Neutrophil (primary cell): ENCODE measurements around the gene TMEM45B.
"Not testable (repeated sequence)": the region's sequence is repeated elsewhere in the genome, so short reads cannot be mapped to it uniquely, and the experiment has no call there.

Experiments used
- H3K27ac ChIP-seq: fragments of 200-600 bp; sonication (generic); 2 replicates; pipeline ENCODE4 v1.5.1; 2016; ENCODE audit warnings: mild to moderate bottlenecking, moderate library complexity
- H3K27me3 ChIP-seq: fragments of 200-600 bp; sonication (generic); 2 replicates; pipeline ENCODE4 v1.6.0; 2016; ENCODE audit warnings: mild to moderate bottlenecking
- H3K36me3 ChIP-seq: fragments of 200-600 bp; sonication (generic); 2 replicates; pipeline ENCODE4 v1.5.1; 2017
- H3K4me1 ChIP-seq, 2 experiments: fragments of 200-600 bp in 1 of 2; sonication (generic) in 1 of 2; 1 replicate in 1 of 2; 2 replicates in 1 of 2; pipeline versions ENCODE4 v1.5.1 to v1.6.1; 2013 to 2016; ENCODE audit warnings: low read depth in 1 of 2, low read length in 1 of 2, mild to moderate bottlenecking in 1 of 2, moderate library complexity in 1 of 2; ENCODE audit not compliant: control insufficient read depth in 1 of 2, insufficient read depth in 1 of 2
- H3K4me3 ChIP-seq, 2 experiments: fragments of 200-600 bp in 1 of 2; sonication (generic) in 1 of 2; 1 replicate in 1 of 2; 2 replicates in 1 of 2; pipeline ENCODE4 v1.5.1; 2013 to 2016; ENCODE audit warnings: low read depth in 1 of 2, low read length in 1 of 2, mild to moderate bottlenecking in 1 of 2, moderate library complexity in 1 of 2
- H3K9me3 ChIP-seq: fragments of 200-600 bp; sonication (generic); 2 replicates; pipeline ENCODE4 v1.5.1; 2016
- CTCF ChIP-seq: fragments of 200-600 bp; sonication (generic); IDR thresholded peaks from 2 replicates; pipeline ENCODE4 v1.5.1; 2016; ENCODE audit warnings: antibody characterized with exemption

The TMEM45B gene

DNA sequence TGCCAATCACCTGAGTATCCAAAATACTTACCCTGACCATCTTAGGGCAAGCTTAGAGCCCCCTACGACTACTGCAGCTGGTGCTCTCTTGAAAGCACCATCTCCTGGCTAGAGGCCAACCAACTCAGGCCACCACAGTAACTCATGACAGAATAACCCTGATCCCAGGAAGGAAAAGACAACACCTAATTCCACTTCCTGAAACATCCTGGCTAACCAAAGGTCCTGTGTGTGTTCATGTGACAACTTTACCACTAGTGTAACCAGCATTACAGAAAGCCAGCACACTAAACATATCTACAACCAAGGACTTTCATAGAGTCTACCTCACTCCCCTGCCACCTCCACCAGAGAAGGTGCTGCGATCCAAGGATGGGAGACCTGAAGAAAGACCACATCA is 17.4 kb upstream of the TMEM45B start:
- Histone ChIP-seq H3K9me3 (no peaks in the 10 kb centered on the region), H3K4me3 (no peak overlapping the region), H3K27me3 (peaks cover 12% of the 10 kb centered on the region), H3K4me1 (no peaks in the 10 kb centered on the region), H3K27ac (no peak overlapping the region), H3K36me3 (no peaks in the 10 kb centered on the region)
- no peak for TF ChIP-seq CTCF

DNA sequence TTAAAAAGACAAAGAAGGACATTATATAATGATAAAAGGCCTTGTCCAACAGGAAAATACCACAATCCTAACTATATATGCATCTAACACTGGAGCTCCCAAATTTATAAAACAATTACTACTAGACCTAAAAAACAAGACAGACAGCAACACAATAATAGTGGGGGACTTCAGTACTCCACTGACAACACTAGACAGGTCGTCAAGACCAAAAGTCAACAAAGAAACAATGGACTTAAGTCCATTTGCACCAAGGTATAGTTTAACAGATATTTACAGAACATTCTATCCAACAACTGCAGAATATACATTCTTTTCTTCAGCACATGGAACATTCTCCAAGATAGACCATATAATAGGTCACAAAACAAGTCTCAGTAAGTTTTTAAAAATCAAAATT is 15.5 kb upstream of the TMEM45B start:
- not testable (repeated sequence) for H3K27ac ChIP-seq, H3K9me3 ChIP-seq, H3K4me3 ChIP-seq

GRCh38 chr11:129800655-129801054 is 15.0 kb upstream of the TMEM45B start:
- no peaks in the 10 kb centered on the region for H3K9me3 ChIP-seq
- H3K4me1 ChIP-seq: no peaks in the 10 kb centered on the region
- H3K4me3 ChIP-seq: no peak overlapping the region
- no peaks in the 10 kb centered on the region for H3K36me3 ChIP-seq
- TF ChIP-seq CTCF: no peak
- H3K27ac ChIP-seq: no peak overlapping the region
- peaks cover 23% of the 10 kb centered on the region for H3K27me3 ChIP-seq

More for the DNA sequence above, 15.5 kb upstream of the TMEM45B start:
- peaks cover 20% of the 10 kb centered on the region for H3K27me3 ChIP-seq
- H3K4me1 ChIP-seq, H3K36me3 ChIP-seq: not testable (repeated sequence)

- Histone ChIP-seq H3K27ac (no peak overlapping the region), H3K4me3 (no peak overlapping the region), H3K36me3 (no peaks in the 10 kb centered on the region), H3K4me1 (no peaks in the 10 kb centered on the region), H3K27me3 (peaks cover 28% of the 10 kb centered on the region), H3K9me3 (no peaks in the 10 kb centered on the region)
- TF ChIP-seq CTCF: no peak
Measured at GRCh38 chr11:129803533-129803932, 12.1 kb upstream of the TMEM45B start.

DNA sequence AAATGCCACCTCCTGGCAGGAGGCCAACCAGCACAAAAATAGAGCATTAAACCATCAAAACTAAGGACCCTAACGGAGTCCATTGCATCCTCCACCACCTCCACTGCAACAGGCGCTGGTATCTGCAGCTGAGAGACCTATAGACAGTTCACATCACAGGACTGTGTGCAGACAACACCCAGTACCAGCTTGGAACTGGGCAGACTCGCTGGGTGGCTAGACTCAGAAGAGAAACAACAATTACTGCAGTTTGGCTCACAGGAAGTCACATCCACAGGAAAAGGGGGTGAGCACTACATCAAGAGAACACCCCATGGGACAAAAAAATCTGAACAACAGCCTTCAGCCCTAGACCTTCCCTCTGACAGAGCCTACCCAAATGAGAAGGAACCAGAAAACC is 11.6 kb upstream of the TMEM45B start:
- H3K27me3 ChIP-seq: peaks cover 33% of the 10 kb centered on the region
- no peak overlapping the region for H3K27ac ChIP-seq

DNA sequence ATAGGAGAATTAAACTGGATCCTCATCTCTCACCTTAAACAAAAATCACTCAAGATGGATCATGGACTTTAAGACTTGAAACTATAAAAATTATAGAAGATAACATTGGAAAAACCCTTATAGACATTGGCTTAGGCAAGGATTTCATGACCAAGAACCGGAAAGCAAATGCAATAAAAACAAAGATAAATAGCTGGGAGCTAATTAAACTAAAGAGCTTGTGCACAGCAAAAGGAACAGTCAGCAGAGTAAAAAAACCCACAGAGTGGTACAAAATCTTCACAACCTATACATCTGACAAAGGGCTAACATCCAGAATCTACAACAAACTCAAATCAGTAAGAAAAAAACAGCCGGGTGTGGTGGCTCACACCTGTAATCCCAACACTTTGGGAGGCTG is 7.4 kb upstream of the TMEM45B start:
- H3K36me3 ChIP-seq, H3K4me1 ChIP-seq, H3K4me3 ChIP-seq, H3K9me3 ChIP-seq, H3K27ac ChIP-seq: not testable (repeated sequence)
- H3K27me3 ChIP-seq: peaks cover 53% of the 10 kb centered on the region

More for the DNA sequence above, 11.6 kb upstream of the TMEM45B start:
- H3K36me3 ChIP-seq: no peaks in the 10 kb centered on the region
- TF ChIP-seq CTCF: no peak
- H3K9me3 ChIP-seq: no peaks in the 10 kb centered on the region
- H3K4me1 ChIP-seq: no peaks in the 10 kb centered on the region
- no peak overlapping the region for H3K4me3 ChIP-seq

- TF ChIP-seq CTCF: no peak
- no peaks in the 10 kb centered on the region for H3K9me3 ChIP-seq
- H3K4me1 ChIP-seq: peaks cover 6 to 13% of the 10 kb centered on the region in 2 experiments
- H3K27me3 ChIP-seq: peaks cover 84% of the 10 kb centered on the region
- H3K27ac ChIP-seq: no peak overlapping the region
- no peaks in the 10 kb centered on the region for H3K36me3 ChIP-seq
- no peak overlapping the region for H3K4me3 ChIP-seq
Measured at GRCh38 chr11:129813231-129813791, 2.3 kb upstream of the TMEM45B start.
